Activated CD4-positive, alpha-beta T cell treated with anti-CD3 and anti-CD28 coated beads, Interleukin-2, Interleukin-4, amounts not matched to agents 100 ng/mL and 50 ng/mL, durations not matched to agents 16 hours and 8 hours (primary cell): ENCODE data around the gene DEUP1.
"Not testable (repeated sequence)": the region's sequence is repeated elsewhere in the genome, so short reads cannot be mapped to it uniquely, and the experiment has no call there.

Source experiments
- DNase-seq: peaks from one replicate; pipeline ENCODE4 v3.0.0-alpha.2; 2020; ENCODE audit warnings: low spot score

Gene DEUP1

DNA sequence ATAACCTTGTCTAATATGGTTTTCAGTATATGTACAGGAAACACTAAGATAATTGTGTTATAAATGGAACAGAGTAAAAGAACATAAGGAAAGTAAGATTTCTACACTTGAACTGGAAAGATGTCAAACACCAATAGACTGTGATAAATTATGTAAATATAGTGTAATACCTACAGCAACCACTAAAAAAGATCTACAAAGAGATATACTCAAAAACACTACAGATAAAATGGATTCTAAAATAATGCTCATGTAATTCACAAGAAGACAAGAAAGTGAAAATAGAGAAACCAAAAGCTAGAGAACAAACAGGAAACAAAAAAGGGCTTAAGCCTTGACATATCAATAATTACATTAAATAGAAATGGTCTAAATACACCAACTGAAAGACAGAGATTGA is 30.9 kb downstream of the DEUP1 start:
- DNase-seq: no peak

DNA sequence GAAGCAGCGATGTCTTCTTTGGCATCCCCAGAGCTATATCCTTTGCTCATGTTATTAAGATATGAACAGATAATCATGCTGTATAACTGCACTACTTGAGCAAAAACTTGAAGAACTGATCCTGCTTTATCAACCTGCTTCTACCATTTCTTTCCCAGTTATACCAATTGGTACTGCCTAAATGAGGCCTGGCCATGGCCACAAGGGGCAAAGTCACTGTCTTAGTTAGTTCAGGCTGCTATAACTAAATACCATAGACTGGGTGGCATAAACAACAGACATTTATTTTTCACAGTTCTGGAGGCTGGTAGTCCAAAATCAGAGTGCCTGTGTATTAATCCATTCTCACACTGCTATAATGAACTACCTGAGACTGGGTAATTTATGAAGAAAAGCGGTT is 37.5 kb downstream of the DEUP1 start:
- DNase-seq: no peak

DNA sequence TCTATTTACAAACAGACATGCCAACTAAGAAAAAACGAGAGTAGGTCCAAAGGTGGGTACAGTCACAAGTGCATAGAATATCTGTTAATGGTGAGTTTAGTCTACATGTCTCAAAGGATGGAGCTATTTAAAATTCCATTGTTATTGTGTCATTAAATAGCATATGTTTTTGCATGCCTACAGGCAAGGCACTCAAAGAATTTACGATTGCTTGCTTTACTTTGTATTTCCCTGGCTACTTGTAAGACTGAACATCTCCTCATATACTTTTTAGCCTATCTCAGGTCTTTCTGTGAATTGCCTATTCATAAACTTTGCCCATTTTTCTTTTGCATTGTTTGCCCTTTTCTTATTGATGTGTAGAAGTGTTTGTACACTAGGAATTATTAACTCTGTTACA is 39.7 kb downstream of the DEUP1 start:
- DNase-seq: no peak

DNA sequence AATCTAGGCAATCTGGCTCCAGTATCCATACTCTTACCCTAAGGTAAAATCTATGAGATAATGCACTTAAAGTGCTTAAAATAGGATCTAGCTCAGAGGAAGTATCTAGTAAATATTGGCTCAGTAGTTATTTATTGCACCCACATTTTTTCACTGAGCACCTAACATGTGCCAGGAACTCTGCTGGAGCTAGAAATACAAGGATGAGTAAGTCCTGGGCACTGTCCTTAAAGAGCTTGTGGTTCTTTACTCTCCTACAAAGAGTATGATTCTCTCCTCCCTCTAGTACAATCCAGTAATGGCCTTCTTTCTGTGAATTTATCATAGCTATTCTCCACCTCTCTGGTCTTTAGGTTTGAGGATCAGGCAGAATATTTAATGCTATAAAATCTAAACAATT is 59.2 kb downstream of the DEUP1 start:
- DNase-seq: no peak

DNA sequence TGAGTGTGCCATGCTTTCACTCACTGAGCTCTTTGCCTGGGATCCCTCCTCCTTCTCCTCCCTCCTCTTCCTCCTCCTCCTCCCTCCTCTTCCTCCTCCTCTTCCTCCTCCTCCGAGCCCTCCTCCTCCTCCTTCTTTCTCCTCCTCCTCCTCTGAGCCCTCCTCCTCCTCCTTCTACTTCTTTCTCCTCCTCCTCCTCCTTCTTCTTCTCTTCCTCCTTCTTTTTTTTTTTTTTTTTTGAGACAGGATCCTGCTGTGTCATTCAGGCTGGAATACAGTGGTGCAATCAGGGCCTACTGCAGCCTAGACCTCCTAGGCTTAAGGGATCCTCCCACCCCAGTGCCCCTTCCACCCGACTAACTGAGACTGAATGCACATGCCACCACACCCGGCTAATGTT is 62.3 kb downstream of the DEUP1 start:
- DNase-seq: no peak

DNA sequence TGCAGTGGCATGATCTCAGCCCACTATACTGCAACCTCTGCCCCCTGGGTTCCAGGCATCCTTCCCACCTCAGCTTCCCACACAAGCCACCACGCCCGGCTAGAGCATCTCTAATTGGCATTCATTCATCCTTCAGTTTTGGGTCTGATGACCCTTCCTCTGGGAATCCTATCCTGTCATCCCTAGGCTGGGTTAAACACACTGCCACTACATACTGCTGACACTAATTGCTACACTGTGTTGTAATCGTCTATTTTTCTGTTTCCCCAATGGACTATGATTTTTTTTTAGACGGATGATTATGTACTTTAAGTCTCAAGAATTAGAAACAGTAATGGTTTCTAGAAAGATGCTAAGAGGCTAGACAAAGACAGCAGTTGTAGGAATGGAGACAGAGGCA is 62.8 kb downstream of the DEUP1 start:
- DNase-seq: no peak

DNA sequence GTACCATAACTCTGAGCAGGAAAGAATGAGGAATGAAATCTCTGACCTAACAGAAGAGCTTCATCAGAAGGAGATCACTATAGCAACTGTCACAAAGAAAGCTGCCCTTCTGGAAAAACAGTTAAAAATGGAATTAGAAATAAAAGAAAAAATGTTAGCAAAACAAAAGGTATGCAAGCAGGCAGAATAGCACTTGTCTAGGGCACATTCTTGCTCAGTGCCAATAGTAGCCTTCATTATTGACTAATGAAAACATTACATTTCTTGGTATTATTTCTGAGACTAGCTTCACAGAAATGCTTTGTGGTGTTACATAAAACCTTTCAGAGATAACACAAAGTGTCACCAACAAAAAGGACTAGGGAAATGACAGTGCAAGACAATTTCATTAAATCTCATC is 63.9 kb downstream of the DEUP1 start:
- DNase-seq: no peak

DNA sequence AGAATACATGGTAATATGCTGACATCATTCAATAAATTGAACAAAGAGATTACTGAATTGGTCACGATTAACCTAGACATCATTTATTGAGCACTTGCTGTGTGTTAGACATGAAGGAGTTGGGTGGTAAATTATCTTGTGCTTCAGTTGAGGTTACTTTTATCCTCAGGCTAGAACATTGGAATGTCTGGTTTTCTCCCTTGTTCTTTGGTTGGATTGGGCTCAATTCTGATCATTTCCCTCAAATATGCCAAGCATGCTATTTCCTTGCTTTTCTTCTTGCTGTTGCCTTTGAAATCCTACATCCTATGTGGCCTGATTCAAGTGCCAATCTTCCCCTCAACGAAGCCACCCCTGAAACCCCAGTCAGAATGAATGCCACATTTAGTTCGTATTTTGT is 65.8 kb downstream of the DEUP1 start:
- DNase-seq: no peak

DNA sequence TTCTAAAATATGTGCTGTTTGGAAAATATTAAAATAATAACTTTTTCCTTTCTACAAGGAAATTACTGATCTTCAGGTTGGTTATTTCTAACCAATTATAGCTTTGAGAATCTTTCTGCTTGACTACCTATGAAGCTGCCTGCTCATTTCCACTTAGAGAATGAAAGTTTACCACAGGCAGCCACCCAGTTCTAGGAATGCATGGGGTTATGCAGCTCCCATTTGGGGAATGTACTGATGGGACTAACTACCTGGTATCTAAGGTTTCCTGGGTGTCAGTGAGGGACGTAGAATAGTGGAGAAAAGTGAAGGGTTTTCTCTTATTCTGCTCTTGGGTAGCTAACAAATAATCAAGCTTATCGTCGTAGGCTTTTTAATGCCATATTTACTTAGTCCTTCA is 73.4 kb downstream of the DEUP1 start:
- DNase-seq: no peak

DNA sequence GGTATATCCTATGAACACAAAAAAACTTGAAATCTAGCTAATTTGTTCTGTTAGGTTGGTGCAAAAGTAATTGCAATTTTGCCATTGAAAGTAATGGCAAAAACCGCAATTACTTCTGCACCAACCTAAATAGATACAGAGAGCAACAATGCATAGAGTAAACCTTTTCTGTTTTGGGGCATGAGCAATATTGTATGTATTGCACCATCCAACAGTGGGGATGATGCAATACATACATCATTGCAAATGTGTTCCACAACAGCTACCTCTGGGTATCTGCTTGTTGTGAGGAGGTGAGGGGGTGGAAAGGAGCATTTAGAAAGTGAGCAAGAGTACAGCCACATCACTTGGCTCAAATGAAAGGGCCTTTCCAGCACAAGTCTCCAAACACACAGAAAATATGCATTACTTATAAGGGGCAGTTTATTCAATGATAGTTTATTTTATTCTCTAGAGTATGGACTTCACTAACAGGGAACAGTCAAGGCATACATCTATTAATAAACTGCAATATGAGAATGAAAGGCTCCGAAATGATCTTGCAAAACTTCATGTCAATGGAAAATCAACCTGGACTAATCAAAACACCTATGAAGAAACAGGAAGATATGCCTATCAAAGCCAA is 77.3 kb downstream of the DEUP1 start:
- DNase-seq: no peak

DNA sequence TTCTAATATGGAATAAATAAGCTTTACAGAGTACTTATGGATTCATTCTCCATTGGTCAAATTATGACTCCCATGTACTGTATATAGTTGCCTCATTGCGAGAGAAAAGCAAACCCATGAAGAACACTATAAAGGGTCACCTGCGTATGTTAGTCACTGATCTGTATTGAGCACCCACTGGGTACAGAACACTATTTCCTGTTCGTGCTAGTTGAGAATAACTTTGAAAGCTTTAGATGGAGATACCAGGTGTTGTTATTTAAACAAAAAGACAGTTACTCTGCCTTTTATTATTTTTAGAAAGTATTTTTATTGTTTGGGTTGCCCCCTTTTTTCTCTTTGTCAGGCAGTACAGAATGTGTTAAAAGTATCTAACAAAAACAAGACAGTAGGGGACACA is 79.9 kb downstream of the DEUP1 start:
- no peak for DNase-seq

DNA sequence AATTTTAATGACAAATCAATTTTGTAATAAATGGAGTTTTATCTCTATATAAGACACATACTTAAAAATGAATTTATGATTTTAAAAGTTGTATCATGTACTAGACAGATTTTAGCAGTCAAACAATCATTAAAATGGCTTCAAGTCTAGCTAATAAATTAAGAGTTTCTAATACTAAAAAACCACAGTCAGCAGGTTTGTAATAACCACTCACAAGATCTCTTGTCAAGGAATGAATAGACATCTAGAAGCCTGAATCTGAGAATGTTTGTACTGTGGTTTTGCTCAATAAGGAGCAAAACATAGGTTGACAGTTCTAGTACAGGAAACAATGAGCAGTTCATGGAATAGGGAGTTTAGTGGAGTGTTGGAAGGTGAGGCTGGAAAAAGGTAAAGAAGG is 81.2 kb downstream of the DEUP1 start:
- no peak for DNase-seq

DNA sequence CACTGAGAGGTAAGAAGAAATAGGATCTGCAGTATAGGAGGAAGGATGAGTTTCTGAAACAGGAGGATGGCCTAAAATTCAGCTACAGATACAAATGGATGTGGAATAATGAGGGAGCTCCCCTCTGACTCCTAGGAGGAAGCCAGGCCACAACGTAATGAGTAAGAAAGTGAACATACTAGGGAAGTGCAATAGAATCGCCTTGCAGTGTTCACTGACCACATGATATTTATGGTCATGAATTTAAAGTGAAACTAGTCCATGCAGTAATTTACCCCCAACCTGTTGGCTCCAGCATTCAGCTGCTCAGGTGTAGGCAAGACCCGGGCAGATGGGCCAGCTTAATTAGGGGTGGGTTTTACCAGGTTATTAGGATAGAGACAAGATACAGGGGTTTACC is 101.7 kb downstream of the DEUP1 start:
- no peak for DNase-seq

DNA sequence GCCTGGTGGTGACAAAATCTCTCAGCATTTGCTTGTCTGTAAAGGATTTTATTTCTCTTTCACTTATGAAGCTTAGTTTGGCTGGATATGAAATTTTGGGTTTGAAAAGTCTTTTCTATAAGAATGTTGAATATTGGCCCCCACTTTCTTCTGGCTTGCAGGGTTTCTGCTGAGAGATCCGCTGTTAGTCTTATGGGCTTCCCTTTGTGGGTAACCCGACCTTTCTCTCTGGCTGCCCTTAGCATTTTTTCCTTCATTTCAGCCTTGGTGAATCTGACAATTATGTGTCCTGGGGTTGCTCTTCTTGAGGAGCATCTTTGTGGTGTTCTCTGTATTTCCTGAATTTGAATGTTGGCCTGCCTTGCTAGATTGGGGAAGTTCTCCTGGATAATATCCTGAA is 112.7 kb downstream of the DEUP1 start:
- not testable (repeated sequence) for DNase-seq

DNA sequence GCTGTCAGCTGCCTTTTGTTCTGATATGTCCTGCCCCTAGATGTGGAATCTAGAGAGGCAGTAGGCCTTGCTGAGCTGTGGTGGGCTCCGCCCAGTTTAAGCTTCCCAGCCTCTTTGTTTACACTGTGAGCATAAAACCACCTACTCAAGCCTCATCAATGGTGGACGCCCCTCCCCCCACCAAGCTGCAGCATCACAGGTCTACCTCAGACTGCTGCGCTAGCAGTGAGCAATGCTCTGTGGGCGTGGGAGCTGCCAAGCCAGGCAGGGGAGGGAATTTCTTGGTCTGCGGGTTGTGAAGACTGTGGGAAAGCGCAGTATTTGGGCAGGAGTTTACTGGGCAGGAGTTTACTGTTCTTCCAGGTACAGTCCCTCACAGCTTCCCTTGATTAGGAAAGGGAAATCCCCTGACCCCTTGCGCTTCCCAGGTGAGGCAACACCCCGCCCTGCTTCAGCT is 114.1 kb downstream of the DEUP1 start:
- DNase-seq: no peak

DNA sequence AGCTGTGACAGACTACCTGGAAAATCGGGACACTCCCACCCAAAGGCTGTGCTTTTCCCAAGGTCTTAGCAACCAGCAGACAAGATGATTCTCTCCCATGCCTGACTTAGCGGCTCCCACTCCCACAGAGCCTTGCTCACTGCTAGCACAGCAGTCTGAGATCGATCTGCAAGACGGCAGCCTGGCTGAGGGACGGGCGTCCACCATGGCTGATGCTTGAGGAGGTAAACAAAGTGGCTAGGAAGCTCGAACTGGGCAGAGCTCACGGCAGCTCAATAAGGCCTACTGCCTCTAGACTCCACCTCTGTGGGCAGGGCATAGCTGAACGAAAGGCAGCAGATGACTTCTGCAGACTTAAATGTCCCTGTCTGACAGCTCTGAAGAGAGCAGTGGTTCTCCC is 127.7 kb downstream of the DEUP1 start:
- no peak for DNase-seq

DNA sequence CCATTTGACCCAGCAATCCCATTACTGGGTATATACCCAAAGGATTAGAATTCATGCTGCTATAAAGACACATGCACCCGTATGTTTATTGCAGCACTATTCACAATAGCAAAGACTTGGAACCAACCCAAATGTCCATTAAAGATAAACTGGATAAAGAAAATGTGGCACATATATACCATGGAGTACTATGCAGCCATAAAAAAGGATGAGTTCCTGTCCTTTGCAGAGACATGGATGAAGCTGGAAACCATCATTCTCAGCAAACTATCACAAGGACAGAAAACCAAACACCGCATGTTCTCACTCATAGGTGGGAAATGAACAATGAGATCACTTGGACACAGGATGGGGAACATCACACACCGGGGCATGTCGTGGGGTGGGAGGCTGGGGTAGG is 133.1 kb downstream of the DEUP1 start:
- DNase-seq: not testable (repeated sequence)

DNA sequence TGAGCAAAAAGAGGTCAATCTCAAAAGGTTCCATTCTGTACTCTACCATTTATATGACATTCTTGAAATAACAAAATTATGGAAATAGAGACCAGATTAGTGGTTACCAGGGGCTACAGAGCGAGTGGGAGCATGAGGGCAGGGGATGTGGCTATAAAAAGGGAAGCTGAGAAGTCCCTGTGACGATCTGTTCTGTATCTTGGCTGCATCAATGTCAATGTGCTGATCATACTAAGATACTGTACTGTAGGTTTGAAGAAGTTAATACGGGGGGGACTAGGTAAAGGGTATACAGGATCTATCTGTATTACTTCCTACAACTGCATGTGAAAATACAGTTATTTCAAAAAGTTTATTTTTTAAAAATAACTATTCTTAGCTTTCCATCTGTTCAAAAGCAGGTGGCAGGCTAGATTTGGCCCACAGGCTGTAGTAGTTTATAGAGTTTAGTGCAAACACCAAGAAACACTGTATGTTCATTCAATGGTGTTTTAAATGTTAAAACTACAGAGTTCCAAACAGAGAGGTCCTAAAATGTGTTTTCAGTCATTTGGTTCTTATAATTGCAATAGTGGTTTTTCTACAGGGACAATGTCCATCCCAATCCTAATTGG is 134.5 kb downstream of the DEUP1 start:
- no peak for DNase-seq

DNA sequence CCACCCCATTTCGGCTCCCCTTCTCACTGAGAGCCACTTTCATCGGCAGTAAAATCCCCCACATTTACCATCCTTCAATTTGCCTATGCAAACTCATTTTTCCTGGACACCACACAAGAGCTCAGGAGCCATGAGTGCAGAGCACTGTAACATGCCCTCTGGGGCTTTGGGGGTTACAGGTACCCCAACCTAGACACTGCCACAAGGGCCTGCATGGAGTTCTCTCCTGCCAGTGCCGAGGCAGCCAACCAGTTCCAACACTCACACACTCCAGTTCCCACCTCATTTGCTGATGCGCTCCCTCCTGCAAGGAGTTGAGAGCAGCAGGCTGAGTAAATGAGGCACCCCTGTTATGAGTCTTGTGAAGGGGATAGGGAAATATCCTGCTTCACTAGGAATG is 136.5 kb downstream of the DEUP1 start:
- DNase-seq: no peak

DNA sequence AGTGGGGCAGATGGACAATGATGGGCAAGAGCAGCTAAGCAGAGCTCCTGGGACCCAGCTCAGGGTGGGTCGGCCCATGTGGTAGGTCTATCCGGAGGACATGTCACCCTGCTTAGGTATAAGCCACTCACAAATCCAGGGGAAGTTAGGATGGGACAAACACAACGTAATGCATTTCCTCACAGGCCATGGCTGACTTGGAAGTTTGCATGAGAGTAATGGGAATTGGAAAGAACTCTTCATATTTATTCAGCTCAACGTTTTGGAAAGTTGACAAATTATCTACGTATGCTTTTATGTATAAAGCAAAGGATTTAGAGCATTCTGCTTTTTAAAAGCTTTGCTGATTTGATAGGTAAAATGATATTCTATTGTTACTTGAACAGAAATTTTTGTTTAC is 137.7 kb downstream of the DEUP1 start:
- no peak for DNase-seq

DNA sequence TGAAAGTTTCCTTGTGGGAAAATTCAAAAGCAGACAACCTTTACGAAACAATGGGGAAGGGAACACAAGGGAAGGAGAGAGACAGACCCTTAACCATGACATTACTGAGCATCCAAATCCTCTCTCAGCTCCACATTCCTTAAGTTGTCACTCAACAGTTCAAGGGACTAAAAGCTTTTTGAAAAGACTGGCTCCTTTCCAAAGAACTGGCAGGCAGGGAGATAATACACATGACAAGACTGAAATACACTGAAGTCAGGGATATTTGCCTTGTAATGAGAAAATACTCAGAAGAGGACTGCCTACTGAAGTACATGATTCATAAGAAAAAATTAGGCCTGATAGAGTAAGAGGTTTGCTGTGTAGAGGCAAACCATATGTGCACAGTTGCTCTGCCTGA is 143.6 kb downstream of the DEUP1 start:
- no peak for DNase-seq

DNA sequence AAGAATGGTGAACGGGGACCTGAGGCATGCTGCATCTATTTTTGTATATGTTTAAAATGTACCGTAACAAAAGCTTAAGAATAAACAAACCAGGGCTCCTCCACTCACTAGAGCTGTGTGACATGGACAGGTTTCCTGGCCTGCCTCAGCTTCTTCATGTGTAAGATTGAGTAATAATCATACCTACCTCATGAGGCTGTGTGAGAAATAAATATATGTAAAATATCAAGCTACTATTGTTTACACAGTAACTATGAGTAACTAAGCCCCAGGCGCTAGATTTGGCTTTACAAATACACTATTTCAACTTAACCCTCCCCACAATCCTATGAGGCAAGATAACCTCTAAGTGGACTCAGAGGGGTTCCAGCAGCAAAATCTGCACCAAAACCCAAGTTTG is 146.3 kb downstream of the DEUP1 start:
- no peak for DNase-seq

DNA sequence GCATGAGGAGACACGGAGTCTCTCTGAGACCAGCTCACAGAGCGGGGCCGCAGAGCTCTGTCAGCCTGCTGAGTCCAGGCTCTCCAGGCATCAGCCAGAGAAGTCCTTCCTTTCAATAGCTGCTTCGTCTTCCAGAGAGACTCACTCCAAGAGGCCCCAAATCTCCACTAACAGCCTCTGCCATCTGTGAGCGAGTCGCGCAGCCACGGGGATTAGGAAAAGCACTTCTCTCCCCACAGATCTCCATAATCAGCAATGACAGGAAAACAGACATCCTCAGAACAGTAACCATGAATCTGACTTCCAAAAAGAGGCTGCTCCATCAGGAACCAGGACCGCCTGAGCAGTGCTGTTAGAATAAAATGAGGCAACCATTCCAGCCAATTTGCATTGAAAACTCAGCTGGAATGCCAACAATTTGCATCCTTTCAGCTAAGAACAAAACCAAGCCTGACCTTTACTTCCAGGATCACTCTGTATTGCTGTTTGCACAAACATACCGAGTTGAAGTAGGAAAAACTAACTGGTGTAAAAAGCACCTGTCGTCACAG is 147.2 kb downstream of the DEUP1 start:
- no peak for DNase-seq

DNA sequence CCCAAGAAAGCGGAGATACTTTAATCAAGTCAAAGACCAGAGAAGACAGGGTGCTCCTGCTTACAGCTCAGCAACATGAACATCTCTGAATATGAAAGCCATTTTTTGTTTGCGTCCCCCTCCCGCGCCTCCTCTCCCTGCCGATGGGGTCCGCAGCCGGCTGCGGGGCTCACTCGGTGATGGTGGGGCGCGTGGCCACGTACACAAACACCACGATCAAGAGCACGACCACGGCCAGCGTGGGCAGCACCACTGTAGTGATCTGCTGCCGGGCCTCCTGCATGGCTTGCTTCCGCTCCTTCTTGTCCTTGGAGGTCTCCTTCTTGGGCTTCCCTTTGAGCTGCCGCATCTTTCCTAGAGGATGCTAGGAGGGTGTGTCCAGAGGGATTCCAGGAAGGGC is 148.3 kb downstream of the DEUP1 start:
- DNase-seq: no peak
